K562 (cell line): Measurements from ENCODE around the gene NR3C2. TPM values are rescaled to one million over a fixed set of nuclear protein-coding genes. Genes with fewer than 3 reads are reported as not detected.

Source experiments
- ATAC-seq: fragments of 200-7000 bp; cut with Tn5 transposase; 3 replicates; pipeline ENCODE4 v1.9.1; 2020; ENCODE audit warnings: moderate library complexity
- BruUV-seq: library from RNA; stranded (reverse); fragments of 400-500 nt; replicated peaks from 2 replicates; lab custom pipeline; 2021; lab: Mats Ljungman, UMichigan
- CTCF ChIA-PET: fragments of 300-600 bp; formaldehyde crosslinking; extraction: SDS; loops from one replicate; lab custom pipeline; 2021; ENCODE audit warnings: low intra/inter-chr PET ratio; lab: Yijun Ruan, JAX
- POLR2A ChIA-PET: fragments of 300-600, 350-650 bp; sonication (Branson Sonifier 250); formaldehyde crosslinking; extraction: SDS; loops from one replicate; lab custom pipeline; 2021; ENCODE audit warnings: antibody characterized with exemption, inconsistent platforms; lab: Yijun Ruan, JAX
- DNase-seq, 4 experiments: peaks; one replicate each; pipeline versions ENCODE4 v3.0.0 to v3.0.0-alpha.2; 2011 to 2018; ENCODE audit warnings: low spot score in 3 of 4, mixed read lengths in 3 of 4; ENCODE audit errors: extremely low read depth in 1 of 4
- FAIRE-seq: peaks from 2 replicates; lab custom pipeline; 2011; peaks lifted over from hg19 to GRCh38; lab: Jason Lieb, UNC
- H2AFZ ChIP-seq: 2 replicates; pipeline ENCODE4 v1.6.0; 2011; ENCODE audit warnings: low read depth, low read length, control low read depth, inconsistent platforms
- H3K27ac ChIP-seq: fragments of 200-600 bp; 3 replicates; pipeline ENCODE4 v1.8.0; 2011; ENCODE audit warnings: low read depth, mild to moderate bottlenecking, control low read depth, inconsistent platforms, low read length, moderate library complexity, mixed read lengths; ENCODE audit errors: extremely low read depth
- H3K27me3 ChIP-seq, 2 experiments: fragments of 300-600 bp in 1 of 2; 2 replicates in 1 of 2; 3 replicates in 1 of 2; pipeline versions ENCODE4 v1.6.0 to v1.8.0; 2011; ENCODE audit warnings: inconsistent platforms in 2 of 2, low read length in 2 of 2, mild to moderate bottlenecking in 1 of 2, mixed read lengths in 1 of 2, moderate library complexity in 1 of 2; ENCODE audit not compliant: control insufficient read depth in 2 of 2, insufficient read depth in 2 of 2
- H3K36me3 ChIP-seq: fragments of 300-600 bp; 3 replicates; pipeline ENCODE4 v1.8.0; 2011; ENCODE audit warnings: mild to moderate bottlenecking, low read length, inconsistent platforms; ENCODE audit not compliant: control insufficient read depth, insufficient read depth
- H3K4me1 ChIP-seq, 2 experiments: fragments of 200-600 bp in 1 of 2; replicated peaks in 1 of 2; 2 replicates in 1 of 2; 3 replicates in 1 of 2; pipeline versions ENCODE4 v1.5.1 to v1.8.0; 2011; ENCODE audit warnings: inconsistent platforms in 2 of 2, low read length in 2 of 2, mild to moderate bottlenecking in 1 of 2, mixed read lengths in 1 of 2, moderate library complexity in 1 of 2; ENCODE audit not compliant: control insufficient read depth in 2 of 2, insufficient read depth in 2 of 2
- H3K4me2 ChIP-seq: 2 replicates; pipeline ENCODE4 v1.6.1; 2011; ENCODE audit warnings: low read length, control low read depth, inconsistent platforms, mixed read lengths; ENCODE audit not compliant: insufficient read depth
- H3K4me3 ChIP-seq: fragments of 200-600 bp; sonication (generic), shearing (Covaris generic); 2 replicates; pipeline ENCODE4 v1.5.1; 2016; ENCODE audit warnings: control low read depth, inconsistent platforms
- H3K79me2 ChIP-seq: fragments of 200-600 bp; 3 replicates; pipeline ENCODE4 v1.8.0; 2011; ENCODE audit warnings: low read length, inconsistent platforms; ENCODE audit not compliant: control insufficient read depth, insufficient read depth
- H3K9ac ChIP-seq, 2 experiments: 2 replicates each; pipeline versions ENCODE4 v1.6.0 to v1.6.1; 2011; ENCODE audit warnings: low read depth in 2 of 2, low read length in 2 of 2, control low read depth in 1 of 2, inconsistent platforms in 1 of 2, mild to moderate bottlenecking in 1 of 2, mixed read lengths in 1 of 2; ENCODE audit not compliant: insufficient read depth in 1 of 2
- H3K9me1 ChIP-seq: one replicate; pipeline ENCODE4 v1.6.0; 2011; ENCODE audit warnings: inconsistent platforms, mild to moderate bottlenecking, low read length, moderate library complexity; ENCODE audit not compliant: control insufficient read depth, insufficient read depth
- H3K9me3 ChIP-seq: replicated peaks from 2 replicates; pipeline ENCODE4 v1.5.1; 2011; ENCODE audit warnings: low read depth, low read length, inconsistent platforms; ENCODE audit not compliant: control insufficient read depth, insufficient read depth
- H4K20me1 ChIP-seq: replicated peaks from 2 replicates; pipeline ENCODE4 v1.6.1; 2011; ENCODE audit warnings: low read length, inconsistent platforms, mixed read lengths; ENCODE audit not compliant: control insufficient read depth, insufficient read depth
- CREB1 ChIP-seq, 2 experiments: sonication (generic) in 1 of 2; formaldehyde crosslinking in 1 of 2; IDR thresholded peaks; 2 replicates each; pipeline versions ENCODE4 v1.6.1 to v1.8.0; 2012 to 2022; ENCODE audit warnings: inconsistent platforms in 1 of 2, mild to moderate bottlenecking in 1 of 2, missing genetic modification reagents in 1 of 2, moderate library complexity in 1 of 2
- CTBP1 ChIP-seq: fragments of 450-650 bp; IDR thresholded peaks from 2 replicates; pipeline ENCODE4 v1.6.1; 2016; ENCODE audit warnings: borderline replicate concordance
- FOXM1 ChIP-seq, 2 experiments: fragments of 450-650 bp in 1 of 2; sonication (generic) in 1 of 2; formaldehyde crosslinking in 1 of 2; IDR thresholded peaks; 2 replicates each; pipeline versions ENCODE4 v1.6.1 to v1.9.0; 2017 to 2022; ENCODE audit warnings: low read depth in 2 of 2, mild to moderate bottlenecking in 2 of 2, missing genetic modification reagents in 1 of 2, moderate library complexity in 1 of 2
- GATA2 ChIP-seq: sonication (generic); formaldehyde crosslinking; IDR thresholded peaks from 2 replicates; pipeline ENCODE4 v1.4.0; 2020; ENCODE audit warnings: mild to moderate bottlenecking, missing genetic modification reagents
- MAFF ChIP-seq: IDR thresholded peaks from 2 replicates; pipeline ENCODE4 v1.6.1; 2012; ENCODE audit warnings: low read length, improper control_type of control experiment
- NCOR1 ChIP-seq: fragments of 450-650 bp; IDR thresholded peaks from 2 replicates; pipeline ENCODE4 v1.6.1; 2016; ENCODE audit warnings: mild to moderate bottlenecking, moderate library complexity
- NR2C1 ChIP-seq, 2 experiments: fragments of 450-650 bp; IDR thresholded peaks; 2 replicates each; pipeline ENCODE4 v1.6.1; 2017; ENCODE audit warnings: mild to moderate bottlenecking in 2 of 2, antibody characterized with exemption in 1 of 2, inconsistent platforms in 1 of 2, missing compliant biosample characterization in 1 of 2, missing genetic modification characterization in 1 of 2
- NUFIP1 ChIP-seq: fragments of 450-650 bp; IDR thresholded peaks from 2 replicates; pipeline ENCODE4 v1.6.1; 2018; ENCODE audit not compliant: partially characterized antibody
- PHF21A ChIP-seq: fragments of 450-650 bp; IDR thresholded peaks from 2 replicates; pipeline ENCODE4 v1.6.1; 2017; ENCODE audit warnings: low read depth, borderline replicate concordance
- SPI1 ChIP-seq: IDR thresholded peaks from 2 replicates; pipeline ENCODE4 v1.6.1; 2011; ENCODE audit warnings: low read depth, low read length, control low read depth, borderline replicate concordance
- STAT5A ChIP-seq: IDR thresholded peaks from 2 replicates; pipeline ENCODE4 v1.6.1; 2012; ENCODE audit warnings: low read length, inconsistent platforms, borderline replicate concordance
- TRIM24 ChIP-seq, 2 experiments: fragments of 450-650 bp; IDR thresholded peaks; 2 replicates each; pipeline ENCODE4 v1.6.1; 2016
- XRCC5 ChIP-seq: fragments of 200-400 bp; formaldehyde crosslinking; IDR thresholded peaks from 2 replicates; pipeline ENCODE4 v1.6.1; 2017; ENCODE audit warnings: low read depth, mild to moderate bottlenecking, low read length
- ZFP1 ChIP-seq: fragments of 450-650 bp; formaldehyde crosslinking; IDR thresholded peaks from 2 replicates; pipeline ENCODE4 v1.4.0; 2020; ENCODE audit warnings: mild to moderate bottlenecking, mixed read lengths
- ZNF224 ChIP-seq: sonication (generic); formaldehyde crosslinking; IDR thresholded peaks from 2 replicates; pipeline ENCODE4 v1.8.0; 2022; ENCODE audit warnings: mild to moderate bottlenecking, missing genetic modification reagents
- WGBS: fragments of 100-300 bp; shearing (Covaris generic); methylation state at CpG from one replicate; pipeline ENCODE4 v1.1.6; 2016; ENCODE audit warnings: low coverage, mixed read lengths; ENCODE audit not compliant: insufficient coverage; ENCODE audit errors: missing lambda C conversion rate; 5-methylcytosine and 5-hydroxymethylcytosine counted together
- in situ Hi-C: fragments of 300-500 bp; cut with MboI; formaldehyde crosslinking; loops from 4 replicates; pipeline ENCODE4 v1.15.0; 2018; ENCODE audit warnings: inconsistent platforms, mixed read lengths
- intact Hi-C: fragments of 100-400 bp; cut with micrococcal nuclease; formaldehyde crosslinking; loops from 2 replicates; pipeline ENCODE4 v1.14.2; 2022
- polyA plus RNA-seq, 8 experiments: library from polyadenylated mRNA; depleted of rRNA in 4 of 8; stranded (reverse) in 5 of 8; unstranded in 3 of 8; fragments of >200 nt; fragmentation: Nextera tagmentation in 2 of 8; fragmentation: Illumina TruSeq in 1 of 8; extraction: Ambion mirVana in 2 of 8; extraction: Trizol in 1 of 8; gene quantifications; 2 replicates each; pipeline versions ENCODE4 v1.2.1 to v1.2.3, GENCODE V29; 2011 to 2014; ENCODE audit warnings: inconsistent platforms in 1 of 8, missing spikeins in 1 of 8
- total RNA-seq, 7 experiments: library from RNA; depleted of rRNA in 6 of 7; stranded (reverse); fragments of >200 nt in 6 of 7; fragmentation: Illumina TruSeq in 2 of 7; extraction: Trizol in 2 of 7; gene quantifications; 2 replicates each; pipeline versions ENCODE4 v1.2.1 to v1.2.3, GENCODE V29; 2011 to 2021; ENCODE audit warnings: low replicate concordance in 1 of 7
- TF ChIP-seq, protein P1 (sequence below): sonication (generic); formaldehyde crosslinking; IDR thresholded peaks from 2 replicates; pipeline ENCODE4 v1.8.0; 2022; ENCODE audit warnings: missing genetic modification reagents, mild to moderate bottlenecking, moderate library complexity, borderline replicate concordance
- TF ChIP-seq, protein P2 (sequence below): fragments of 250-450 bp; sonication (Bioruptor Pico); IDR thresholded peaks from 2 replicates; pipeline ENCODE4 v1.6.1; 2021; ENCODE audit warnings: mild to moderate bottlenecking
- TF ChIP-seq, protein P3 (sequence below): fragments of 450-650 bp; IDR thresholded peaks from one replicate; pipeline ENCODE4 v1.6.1; 2018; ENCODE audit warnings: mild to moderate bottlenecking, moderate library complexity; ENCODE audit not compliant: partially characterized antibody

NR3C2 gene
- total and polyA plus RNA-seq, 9 of the 15 experiments (the other 6 are each of a cell fraction or from before 2014, with no cell fraction given): 0.01 to 0.28 (median 0.16) TPM; not detected in 2

DNA sequence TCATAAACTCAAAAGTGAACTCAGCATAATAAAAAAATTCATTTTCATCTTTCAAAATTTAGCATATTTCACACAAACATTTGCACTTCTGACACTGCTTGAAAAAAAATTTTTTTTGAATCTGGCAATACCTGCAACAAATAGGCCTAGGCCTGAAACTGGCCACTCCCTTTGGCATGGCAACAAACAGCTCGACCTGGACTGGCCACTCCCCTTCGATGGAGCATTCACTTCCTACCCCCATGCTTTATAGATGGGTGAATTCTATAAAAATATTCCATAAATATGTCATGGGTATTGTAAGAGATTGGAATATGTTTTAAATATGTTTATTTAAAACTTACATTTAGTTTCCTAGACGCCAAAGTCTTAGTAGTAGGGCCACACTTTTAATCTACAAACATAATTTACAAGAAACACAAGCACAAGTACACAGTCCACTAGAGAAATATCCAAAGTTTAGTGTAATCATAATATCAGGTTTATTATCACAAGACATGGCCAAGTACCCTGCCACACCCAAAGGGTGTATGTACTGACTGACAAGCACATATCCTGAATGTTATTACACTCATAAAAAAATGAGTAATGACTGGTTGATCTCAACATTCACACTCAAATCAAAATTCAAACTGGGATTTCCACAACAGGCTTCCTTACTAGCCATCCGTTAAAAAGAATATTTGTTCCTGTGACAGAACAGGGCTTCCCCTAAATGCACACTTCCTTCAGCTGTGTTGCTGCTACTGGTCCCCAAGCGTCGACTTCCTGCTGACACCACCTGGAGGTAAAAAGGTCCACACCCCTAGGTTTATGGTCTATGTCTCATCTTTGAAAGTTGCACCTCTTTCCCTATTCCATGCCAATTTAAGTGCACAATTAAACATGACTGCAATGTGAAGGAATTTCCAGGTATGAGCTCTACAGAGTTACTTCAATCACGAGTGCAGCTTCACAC is 271.5 kb downstream of the NR3C2 start:
- Histone ChIP-seq H3K27ac (no peak overlapping the region), H3K4me3 (no peak overlapping the region), H3K9me1 (no peaks in the 10 kb centered on the region), H3K9me3 (no peaks in the 10 kb centered on the region), H3K36me3 (no peaks in the 10 kb centered on the region), H3K27me3 (no peaks in the 10 kb centered on the region), H3K79me2 (no peaks in the 10 kb centered on the region), H4K20me1 (no peaks in the 10 kb centered on the region), H3K9ac (no peak overlapping the region), H3K4me1 (no peaks in the 10 kb centered on the region), H2AFZ (no peak overlapping the region), H3K4me2 (no peak overlapping the region)
- no TSS peak for BruUV-seq
- no peak for TF ChIP-seq GATA2 (CRISPR knock-in tag)
- TF ChIP-seq MAFF: no peak
- no peak for TF ChIP-seq FOXM1 (IDR thresholded peaks at IDR 0.05; ENCODE audit: low read depth)
- TF ChIP-seq FOXM1 (CRISPR knock-in tag; IDR thresholded peaks at IDR 0.05; ENCODE audit: low read depth): no peak
- no peak for TF ChIP-seq CTBP1
- TF ChIP-seq NUFIP1: no peak
- TF ChIP-seq, protein P1, sequence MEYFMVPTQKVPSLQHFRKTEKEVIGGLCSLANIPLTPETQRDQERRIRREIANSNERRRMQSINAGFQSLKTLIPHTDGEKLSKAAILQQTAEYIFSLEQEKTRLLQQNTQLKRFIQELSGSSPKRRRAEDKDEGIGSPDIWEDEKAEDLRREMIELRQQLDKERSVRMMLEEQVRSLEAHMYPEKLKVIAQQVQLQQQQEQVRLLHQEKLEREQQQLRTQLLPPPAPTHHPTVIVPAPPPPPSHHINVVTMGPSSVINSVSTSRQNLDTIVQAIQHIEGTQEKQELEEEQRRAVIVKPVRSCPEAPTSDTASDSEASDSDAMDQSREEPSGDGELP (CRISPR knock-in tag): no peak
- no peak for TF ChIP-seq TRIM24 (IDR thresholded peaks at IDR 0.05)
- no peak for TF ChIP-seq SPI1
- no peak for TF ChIP-seq CREB1 (IDR thresholded peaks at IDR 0.05)
- TF ChIP-seq CREB1 (CRISPR knock-in tag; IDR thresholded peaks at IDR 0.05): no peak
- no peak for TF ChIP-seq PHF21A
- TF ChIP-seq, protein P2, sequence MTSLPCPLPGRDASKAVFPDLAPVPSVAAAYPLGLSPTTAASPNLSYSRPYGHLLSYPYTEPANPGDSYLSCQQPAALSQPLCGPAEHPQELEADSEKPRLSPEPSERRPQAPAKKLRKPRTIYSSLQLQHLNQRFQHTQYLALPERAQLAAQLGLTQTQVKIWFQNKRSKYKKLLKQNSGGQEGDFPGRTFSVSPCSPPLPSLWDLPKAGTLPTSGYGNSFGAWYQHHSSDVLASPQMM (CRISPR knock-in tag): no peak
- TF ChIP-seq ZFP1 (CRISPR knock-in tag): no peak
- TF ChIP-seq STAT5A: no peak
- TF ChIP-seq, protein P3, sequence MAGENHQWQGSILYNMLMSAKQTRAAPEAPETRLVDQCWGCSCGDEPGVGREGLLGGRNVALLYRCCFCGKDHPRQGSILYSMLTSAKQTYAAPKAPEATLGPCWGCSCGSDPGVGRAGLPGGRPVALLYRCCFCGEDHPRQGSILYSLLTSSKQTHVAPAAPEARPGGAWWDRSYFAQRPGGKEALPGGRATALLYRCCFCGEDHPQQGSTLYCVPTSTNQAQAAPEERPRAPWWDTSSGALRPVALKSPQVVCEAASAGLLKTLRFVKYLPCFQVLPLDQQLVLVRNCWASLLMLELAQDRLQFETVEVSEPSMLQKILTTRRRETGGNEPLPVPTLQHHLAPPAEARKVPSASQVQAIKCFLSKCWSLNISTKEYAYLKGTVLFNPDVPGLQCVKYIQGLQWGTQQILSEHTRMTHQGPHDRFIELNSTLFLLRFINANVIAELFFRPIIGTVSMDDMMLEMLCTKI: no peak
- TF ChIP-seq ZNF224 (CRISPR knock-in tag): no peak
- no peak for TF ChIP-seq NR2C1 (IDR thresholded peaks at IDR 0.05)
- TF ChIP-seq NR2C1 (tag; IDR thresholded peaks at IDR 0.05): no peak
- no peak for TF ChIP-seq XRCC5
- no peak for TF ChIP-seq NCOR1
- ChIA-PET CTCF (no interaction called here), POLR2A (no interaction called here)
- FAIRE-seq: no peak
- ATAC-seq: no peak
- DNase-seq: no peak
- in situ Hi-C loops (no loop called here), intact Hi-C loops (no loop called here)
- WGBS: 1% methylated on average over 7 of the region's 7 CpGs
